Measurements from ENCODE around the gene TDRD12.

GRCh38 chr19:32870981-32871451 is 151.4 kb downstream of the TDRD12 start:
- TF ChIP-seq, protein P1, sequence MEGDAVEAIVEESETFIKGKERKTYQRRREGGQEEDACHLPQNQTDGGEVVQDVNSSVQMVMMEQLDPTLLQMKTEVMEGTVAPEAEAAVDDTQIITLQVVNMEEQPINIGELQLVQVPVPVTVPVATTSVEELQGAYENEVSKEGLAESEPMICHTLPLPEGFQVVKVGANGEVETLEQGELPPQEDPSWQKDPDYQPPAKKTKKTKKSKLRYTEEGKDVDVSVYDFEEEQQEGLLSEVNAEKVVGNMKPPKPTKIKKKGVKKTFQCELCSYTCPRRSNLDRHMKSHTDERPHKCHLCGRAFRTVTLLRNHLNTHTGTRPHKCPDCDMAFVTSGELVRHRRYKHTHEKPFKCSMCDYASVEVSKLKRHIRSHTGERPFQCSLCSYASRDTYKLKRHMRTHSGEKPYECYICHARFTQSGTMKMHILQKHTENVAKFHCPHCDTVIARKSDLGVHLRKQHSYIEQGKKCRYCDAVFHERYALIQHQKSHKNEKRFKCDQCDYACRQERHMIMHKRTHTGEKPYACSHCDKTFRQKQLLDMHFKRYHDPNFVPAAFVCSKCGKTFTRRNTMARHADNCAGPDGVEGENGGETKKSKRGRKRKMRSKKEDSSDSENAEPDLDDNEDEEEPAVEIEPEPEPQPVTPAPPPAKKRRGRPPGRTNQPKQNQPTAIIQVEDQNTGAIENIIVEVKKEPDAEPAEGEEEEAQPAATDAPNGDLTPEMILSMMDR (IDR thresholded peaks at IDR 0.05; ENCODE audit: low read depth, low read length, missing input control) = no peak
- TF ChIP-seq, protein P2, sequence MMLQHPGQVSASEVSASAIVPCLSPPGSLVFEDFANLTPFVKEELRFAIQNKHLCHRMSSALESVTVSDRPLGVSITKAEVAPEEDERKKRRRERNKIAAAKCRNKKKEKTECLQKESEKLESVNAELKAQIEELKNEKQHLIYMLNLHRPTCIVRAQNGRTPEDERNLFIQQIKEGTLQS (IDR thresholded peaks at IDR 0.05) = no peak
- no peak for TF ChIP-seq MAX (IDR thresholded peaks at IDR 0.05)
- no peak for TF ChIP-seq ZBTB33 (IDR thresholded peaks at IDR 0.05)
- TF ChIP-seq REST (IDR thresholded peaks at IDR 0.05) = no peak
- TF ChIP-seq FOXA1 (IDR thresholded peaks at IDR 0.05) = no peak
- no peak for TF ChIP-seq TAF1 (conservative IDR thresholded peaks at IDR 0.05)
- TF ChIP-seq JUND (IDR thresholded peaks at IDR 0.05) = no peak
- TF ChIP-seq RAD21 (IDR thresholded peaks at IDR 0.05) = no peak
- no peak for TF ChIP-seq RXRA (IDR thresholded peaks at IDR 0.05)
- no peak for TF ChIP-seq YY1 (IDR thresholded peaks at IDR 0.05)

Measured in liver (tissue), 3 donors.